ENCODE data around the gene NRP1. TPM values are rescaled to one million over a fixed set of nuclear protein-coding genes. Genes with fewer than 3 reads are reported as not detected.

The NRP1 gene
- total RNA-seq, 4 donors from 2014 or later, result 45.7 to 90.0 (median 57.7) TPM

DNA sequence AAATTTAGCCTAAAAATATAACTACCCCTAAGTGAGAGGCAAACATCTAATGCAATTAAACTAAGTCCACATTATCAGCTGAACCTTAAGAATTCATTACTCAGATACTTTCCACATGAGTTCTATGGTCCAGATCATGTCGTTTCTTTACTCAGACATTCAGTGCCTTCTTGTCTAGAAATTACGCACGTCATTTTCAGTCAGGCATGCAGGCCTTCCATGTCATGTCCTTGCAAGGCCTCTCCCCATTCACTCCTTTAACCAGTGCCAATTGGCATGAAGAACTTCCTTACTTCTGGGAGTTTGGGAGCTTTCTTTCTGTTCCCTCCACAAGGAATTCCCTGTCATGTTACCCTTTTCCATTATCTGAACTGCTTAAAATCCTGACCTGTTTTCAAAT, 118.8 kb downstream of the NRP1 start:
- Histone ChIP-seq H3K4me1 (peaks cover 0 to 26% (median 0%) of the 10 kb centered on the region in 4 donors), H3K4me3 (no peak overlapping the region), H3K27ac (peak overlapping the region in 2 of 4 donors; percentile 6 to 15), H3K27me3 (no peaks in the 10 kb centered on the region), H3K36me3 (peaks cover 0 to 15% (median 0%) of the 10 kb centered on the region in 3 donors), H3K9me3 (no peaks in the 10 kb centered on the region)
- TF ChIP-seq EP300 (IDR thresholded peaks at IDR 0.05) (peak in 1 of 2 donors; percentile 37), POLR2A (IDR thresholded peaks at IDR 0.05) (no peak)
- TF ChIP-seq, protein P1, sequence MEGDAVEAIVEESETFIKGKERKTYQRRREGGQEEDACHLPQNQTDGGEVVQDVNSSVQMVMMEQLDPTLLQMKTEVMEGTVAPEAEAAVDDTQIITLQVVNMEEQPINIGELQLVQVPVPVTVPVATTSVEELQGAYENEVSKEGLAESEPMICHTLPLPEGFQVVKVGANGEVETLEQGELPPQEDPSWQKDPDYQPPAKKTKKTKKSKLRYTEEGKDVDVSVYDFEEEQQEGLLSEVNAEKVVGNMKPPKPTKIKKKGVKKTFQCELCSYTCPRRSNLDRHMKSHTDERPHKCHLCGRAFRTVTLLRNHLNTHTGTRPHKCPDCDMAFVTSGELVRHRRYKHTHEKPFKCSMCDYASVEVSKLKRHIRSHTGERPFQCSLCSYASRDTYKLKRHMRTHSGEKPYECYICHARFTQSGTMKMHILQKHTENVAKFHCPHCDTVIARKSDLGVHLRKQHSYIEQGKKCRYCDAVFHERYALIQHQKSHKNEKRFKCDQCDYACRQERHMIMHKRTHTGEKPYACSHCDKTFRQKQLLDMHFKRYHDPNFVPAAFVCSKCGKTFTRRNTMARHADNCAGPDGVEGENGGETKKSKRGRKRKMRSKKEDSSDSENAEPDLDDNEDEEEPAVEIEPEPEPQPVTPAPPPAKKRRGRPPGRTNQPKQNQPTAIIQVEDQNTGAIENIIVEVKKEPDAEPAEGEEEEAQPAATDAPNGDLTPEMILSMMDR (IDR thresholded peaks at IDR 0.05), result no peak
- WGBS, 2 donors, result 48 to 70% methylated on average over 3 of the region's 3 CpGs
- DNase-seq (ENCODE audit: low spot score in 2 of 2), result no peak

DNA sequence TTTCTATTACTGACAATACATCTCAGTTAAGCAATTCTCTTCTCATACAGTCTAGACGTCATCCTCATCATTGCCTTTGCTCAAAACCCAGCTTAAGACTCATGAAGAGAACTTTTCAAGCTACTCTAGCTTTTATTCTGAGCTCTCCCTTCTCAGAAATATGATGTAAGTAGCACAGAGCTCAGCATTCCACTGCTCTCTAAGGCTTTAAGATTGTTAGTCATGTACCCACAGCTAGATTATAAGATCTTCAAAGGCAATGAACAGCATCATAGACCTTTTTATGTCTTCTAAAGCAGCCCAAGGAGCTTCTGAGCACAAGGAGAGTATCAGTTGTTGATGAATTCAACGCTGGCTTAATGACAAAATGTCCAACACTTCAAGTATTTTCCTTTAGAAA, 119.3 kb downstream of the NRP1 start:
- H3K4me3 ChIP-seq, result no peak overlapping the region
- peaks cover 0 to 15% (median 0%) of the 10 kb centered on the region in 3 donors for H3K36me3 ChIP-seq
- WGBS, 2 donors, result 65 to 89% methylated on average over 2 of the region's 2 CpGs
- TF ChIP-seq POLR2A (IDR thresholded peaks at IDR 0.05) (no peak), EP300 (IDR thresholded peaks at IDR 0.05) (no peak)
- TF ChIP-seq, protein P1 (IDR thresholded peaks at IDR 0.05), result no peak
- H3K9me3 ChIP-seq, result no peaks in the 10 kb centered on the region
- peaks cover 0 to 24% (median 0%) of the 10 kb centered on the region in 4 donors for H3K4me1 ChIP-seq
- H3K27me3 ChIP-seq, result no peaks in the 10 kb centered on the region
- DNase-seq (ENCODE audit: low spot score in 2 of 2), result no peak
- peak overlapping the region in 2 of 4 donors; percentile 6 to 19 for H3K27ac ChIP-seq

DNA sequence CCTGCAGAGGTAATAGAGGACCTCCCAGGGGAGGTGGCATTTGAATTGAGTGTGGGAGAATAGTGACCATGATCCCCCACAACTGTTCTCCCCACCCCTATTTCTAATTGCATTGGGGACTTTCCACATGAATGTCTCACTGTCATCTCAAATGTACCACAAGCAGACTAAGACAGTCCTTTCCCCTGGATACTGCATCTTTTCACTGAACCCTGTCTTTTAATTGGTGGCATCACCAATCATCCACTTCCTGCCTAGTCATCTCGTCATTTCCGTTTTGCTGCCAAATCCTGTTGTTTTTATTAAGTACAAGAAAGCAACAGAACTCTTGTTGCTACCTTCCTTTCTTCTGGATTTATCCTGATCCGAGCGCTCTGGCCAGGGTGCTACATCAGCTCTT, 120.3 kb downstream of the NRP1 start:
- no peaks in the 10 kb centered on the region for H3K9me3 ChIP-seq
- no peaks in the 10 kb centered on the region for H3K27me3 ChIP-seq
- no peak overlapping the region for H3K27ac ChIP-seq
- TF ChIP-seq, protein P1 (IDR thresholded peaks at IDR 0.05), result no peak
- TF ChIP-seq EP300 (IDR thresholded peaks at IDR 0.05) (no peak), POLR2A (IDR thresholded peaks at IDR 0.05) (no peak)
- no peak for DNase-seq (ENCODE audit: low spot score in 2 of 2)
- peaks cover 0 to 15% (median 0%) of the 10 kb centered on the region in 3 donors for H3K36me3 ChIP-seq
- H3K4me1 ChIP-seq, result peaks cover 0 to 14% (median 0%) of the 10 kb centered on the region in 4 donors
- no peak overlapping the region for H3K4me3 ChIP-seq
- 81 to 85% methylated on average over 4 of the region's 4 CpGs for WGBS, 2 donors

DNA sequence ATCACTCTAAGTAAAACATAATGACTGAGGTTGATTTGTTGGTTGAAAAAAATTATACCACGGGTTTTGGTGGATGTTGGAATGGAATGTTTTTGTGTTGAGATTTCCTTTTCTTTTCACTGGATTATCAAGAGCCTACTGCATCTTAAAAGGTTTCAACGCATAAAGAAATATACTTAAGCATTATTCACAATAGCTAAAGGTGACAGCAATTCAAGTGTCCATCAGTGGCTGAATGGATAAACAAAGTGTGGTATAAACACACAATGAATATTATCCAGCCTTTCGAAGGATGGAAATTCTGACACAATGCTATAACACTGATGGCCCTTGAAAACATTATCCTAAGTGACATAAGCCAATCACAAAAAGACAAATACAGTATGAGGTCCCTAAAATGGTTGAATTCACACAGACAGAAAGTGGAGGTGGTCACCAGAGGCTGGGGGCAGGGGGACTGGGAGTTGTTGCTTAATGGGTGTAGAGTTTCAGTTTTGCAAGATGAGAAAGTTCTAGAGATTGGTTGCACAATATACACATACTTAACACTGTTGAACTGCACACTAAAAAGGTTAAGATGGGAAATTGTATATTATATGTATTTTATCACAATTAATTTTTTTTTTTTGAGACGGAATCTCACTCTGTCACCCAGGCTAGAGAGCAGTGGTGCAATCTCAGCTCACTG, 122.3 kb downstream of the NRP1 start:
- no peak for DNase-seq (ENCODE audit: low spot score in 2 of 2)
- Histone ChIP-seq H3K27me3 (no peaks in the 10 kb centered on the region), H3K4me3 (no peak overlapping the region), H3K36me3 (peaks cover 0 to 26% (median 0%) of the 10 kb centered on the region in 3 donors), H3K27ac (peak overlapping the region in 2 of 4 donors; percentile 36 to 62), H3K9me3 (no peaks in the 10 kb centered on the region), H3K4me1 (peaks cover 0 to 13% (median 0%) of the 10 kb centered on the region in 4 donors)
- WGBS, 2 donors, result 74 to 82% methylated on average over 4 of the region's 4 CpGs
- TF ChIP-seq EP300 (IDR thresholded peaks at IDR 0.05) (no peak), POLR2A (IDR thresholded peaks at IDR 0.05) (no peak)
- TF ChIP-seq, protein P1 (IDR thresholded peaks at IDR 0.05), result no peak

DNA sequence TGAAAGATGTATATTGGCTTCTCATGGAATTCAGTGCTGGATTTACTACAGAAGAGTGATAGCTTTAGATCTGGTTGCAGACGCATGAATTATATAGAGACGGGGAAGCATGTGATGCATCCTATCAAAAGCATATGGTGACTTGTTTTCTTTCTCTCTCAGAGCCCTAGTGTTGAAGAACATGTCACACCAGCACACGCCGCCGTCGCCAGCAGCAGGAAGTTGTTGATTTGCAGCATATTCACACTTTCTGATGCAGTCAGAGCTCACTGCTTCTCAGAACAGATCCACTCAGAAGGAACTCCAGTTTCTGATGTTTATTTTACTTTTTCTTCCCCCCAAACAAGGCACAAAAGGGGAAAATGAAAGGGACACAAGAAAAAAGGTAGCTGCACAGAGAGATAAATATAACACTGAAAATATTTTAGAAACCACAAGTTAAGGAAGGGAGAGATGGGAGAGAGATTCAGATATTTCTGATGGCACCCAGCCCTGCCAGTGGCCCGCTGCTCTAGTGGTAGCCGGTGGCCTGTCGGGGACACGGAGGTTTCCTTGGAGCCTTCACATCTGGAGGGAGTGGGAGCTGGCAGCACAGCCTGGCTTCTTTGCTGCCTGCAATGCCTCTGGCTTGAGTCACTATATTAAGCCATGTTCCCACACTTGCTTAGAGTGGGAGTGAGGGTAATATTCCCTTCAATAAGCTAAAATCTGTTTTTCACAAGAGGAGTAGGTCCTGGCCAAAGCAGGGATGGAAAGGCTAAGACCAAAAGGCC, 123.2 kb downstream of the NRP1 start:
- TF ChIP-seq, protein P1 (IDR thresholded peaks at IDR 0.05), result no peak
- TF ChIP-seq EP300 (IDR thresholded peaks at IDR 0.05), result peak in 1 of 2 donors; percentile 9
- Histone ChIP-seq H3K4me1 (peaks cover 0 to 13% (median 0%) of the 10 kb centered on the region in 4 donors), H3K9me3 (no peaks in the 10 kb centered on the region), H3K27me3 (no peaks in the 10 kb centered on the region), H3K36me3 (peaks cover 0 to 35% (median 0%) of the 10 kb centered on the region in 3 donors), H3K27ac (peak overlapping the region in 2 of 4 donors; percentile 36 to 62), H3K4me3 (no peak overlapping the region)
- DNase-seq (ENCODE audit: low spot score in 2 of 2), result peak in 1 of 2 donors; percentile 17
- 45 to 53% methylated on average over 10 of the region's 10 CpGs for WGBS, 2 donors
